Stimulated activated naive CD4-positive, alpha-beta T cell (primary cell): ENCODE measurements around the gene SYTL3.
"Not testable (repeated sequence)": the region's sequence is repeated elsewhere in the genome, so short reads cannot be mapped to it uniquely, and the experiment has no call there.

Experiments
- DNase-seq, 6 experiments: peaks; one replicate each; lab custom pipeline; 2025; lab: John Stamatoyannopoulos, UW

The SYTL3 gene

DNA sequence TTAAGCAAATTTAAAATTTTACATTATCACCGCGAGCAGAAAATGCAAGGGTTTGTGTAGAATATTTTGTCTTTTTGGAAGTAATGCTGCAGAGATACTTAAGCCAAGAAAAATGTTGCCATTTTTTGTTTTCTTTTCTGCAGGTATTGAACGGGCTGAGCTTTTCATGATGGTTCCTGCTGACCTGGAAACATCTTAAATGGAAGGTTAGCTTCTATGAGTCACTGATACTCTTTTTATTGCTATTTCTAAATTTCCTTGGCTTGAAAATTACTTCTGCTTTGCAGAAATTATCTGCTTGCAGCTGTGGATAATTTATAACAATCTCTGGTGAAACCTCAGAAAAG, 12.7 kb downstream of the SYTL3 start:
- no peak for DNase-seq

DNA sequence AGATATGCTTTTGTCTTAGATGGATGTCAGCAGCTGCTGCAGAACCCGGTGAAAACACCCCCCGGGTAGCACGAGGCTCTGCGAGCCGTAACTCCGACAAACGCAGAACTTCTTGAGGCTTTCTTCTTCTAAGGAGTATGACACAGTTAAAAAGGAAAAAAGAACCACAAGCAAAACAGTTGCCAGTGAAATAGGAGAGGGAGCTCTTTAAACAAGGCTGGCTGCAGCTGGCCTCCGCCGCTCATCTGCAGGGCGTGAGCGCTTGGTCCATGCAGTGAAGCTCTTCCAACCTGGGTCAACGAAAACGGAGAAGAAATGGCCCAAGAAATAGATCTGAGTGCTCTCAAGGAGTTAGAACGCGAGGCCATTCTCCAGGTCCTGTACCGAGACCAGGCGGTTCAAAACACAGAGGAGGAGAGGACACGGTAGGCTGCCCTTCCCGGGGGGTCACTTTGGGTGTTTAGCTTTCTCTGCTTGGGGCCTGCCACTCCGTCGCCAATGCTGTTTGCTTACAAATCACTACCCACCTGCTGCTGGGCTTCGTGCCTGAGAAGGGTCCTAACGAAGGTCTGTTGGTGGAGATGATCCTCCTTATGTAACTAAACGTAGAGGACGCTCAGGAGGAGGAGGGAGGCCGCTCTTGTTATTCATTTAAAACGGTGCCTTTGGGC, 13.2 kb downstream of the SYTL3 start:
- DNase-seq, result peak in 4 of 6 experiments; percentile 16 to 71 (median 68)

GRCh38 chr6:158663625-158664165, 13.8 kb downstream of the SYTL3 start:
- peak in 1 of 6 experiments; percentile 41 for DNase-seq

GRCh38 chr6:158665332-158665731, 15.5 kb downstream of the SYTL3 start:
- no peak for DNase-seq

GRCh38 chr6:158666628-158667359, 16.9 kb downstream of the SYTL3 start:
- no peak for DNase-seq

DNA sequence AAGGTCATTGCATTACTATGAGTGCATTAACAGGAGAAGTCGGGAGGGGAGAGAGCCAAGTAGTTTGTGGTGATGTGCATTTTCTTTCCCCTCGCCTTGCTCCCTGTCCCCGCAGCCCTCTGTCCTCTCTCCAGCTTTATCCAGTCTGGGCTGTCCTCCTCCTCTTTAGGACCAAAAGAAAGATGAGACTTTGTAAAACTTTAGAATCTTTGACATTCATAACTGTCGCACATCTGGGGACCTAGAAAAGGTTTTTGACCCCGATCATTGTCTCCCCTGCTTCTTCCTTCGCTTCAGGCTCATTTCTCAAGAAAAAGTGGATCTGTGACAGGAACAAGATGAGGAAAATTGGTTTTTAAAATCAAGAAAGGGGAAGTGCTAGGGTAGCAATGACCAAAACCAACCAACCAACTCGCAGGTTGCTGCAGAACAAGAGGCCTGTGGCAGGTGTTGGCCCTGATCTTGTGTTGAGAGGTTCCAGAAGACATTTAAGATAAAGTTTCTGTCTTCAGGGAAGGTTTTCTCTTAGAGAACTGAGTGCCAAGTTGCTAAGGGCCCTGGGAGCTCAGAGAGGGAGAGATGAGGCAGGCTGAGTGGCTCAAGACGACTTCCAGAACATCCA, 17.6 kb downstream of the SYTL3 start:
- DNase-seq, result no peak

DNA sequence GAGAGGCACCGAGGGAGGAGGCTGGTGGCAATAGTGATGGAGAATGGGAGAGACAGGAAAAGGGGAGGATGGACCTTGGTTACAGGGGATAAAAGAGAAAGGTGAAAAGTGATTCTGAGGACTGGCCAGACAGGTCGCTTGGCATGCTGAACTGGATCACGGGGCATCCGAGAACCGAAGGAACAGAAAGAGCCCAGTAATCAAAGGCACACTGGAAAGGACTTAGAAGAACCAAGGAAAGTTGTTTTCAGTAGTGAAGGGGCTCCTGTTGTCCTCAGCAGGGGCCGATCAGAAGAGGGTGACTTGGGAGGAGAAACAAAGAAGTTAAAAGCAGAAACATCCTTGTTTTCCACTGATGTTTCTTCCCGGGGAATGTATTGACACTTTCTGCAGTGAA, 18.9 kb downstream of the SYTL3 start:
- no peak for DNase-seq

GRCh38 chr6:158669145-158670035, 19.5 kb downstream of the SYTL3 start:
- DNase-seq, result no peak

- not testable (repeated sequence) for DNase-seq
These were observed 22.3 kb downstream of the SYTL3 start for GRCh38 chr6:158672119-158672518.

GRCh38 chr6:158672726-158673125, 22.9 kb downstream of the SYTL3 start:
- DNase-seq, result no peak

GRCh38 chr6:158674342-158675131, 24.7 kb downstream of the SYTL3 start:
- DNase-seq, result no peak

DNA sequence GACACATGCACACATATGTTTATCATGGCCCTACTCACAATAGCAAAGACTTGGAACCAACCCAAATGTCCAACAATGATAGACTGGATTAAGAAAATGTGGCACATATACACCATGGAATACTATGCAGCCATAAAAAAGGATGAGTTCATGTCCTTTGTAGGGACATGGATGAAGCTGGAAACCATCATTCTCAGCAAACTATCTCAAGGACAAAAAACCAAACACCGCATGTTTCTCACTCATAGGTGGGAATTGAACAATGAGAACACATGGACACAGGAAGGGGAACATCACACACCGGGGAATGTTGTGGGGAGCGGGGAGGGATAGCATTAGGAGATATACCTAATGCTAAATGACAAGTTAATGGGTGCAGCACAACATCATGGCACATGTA, 27.2 kb downstream of the SYTL3 start:
- DNase-seq, result not testable (repeated sequence)

DNA sequence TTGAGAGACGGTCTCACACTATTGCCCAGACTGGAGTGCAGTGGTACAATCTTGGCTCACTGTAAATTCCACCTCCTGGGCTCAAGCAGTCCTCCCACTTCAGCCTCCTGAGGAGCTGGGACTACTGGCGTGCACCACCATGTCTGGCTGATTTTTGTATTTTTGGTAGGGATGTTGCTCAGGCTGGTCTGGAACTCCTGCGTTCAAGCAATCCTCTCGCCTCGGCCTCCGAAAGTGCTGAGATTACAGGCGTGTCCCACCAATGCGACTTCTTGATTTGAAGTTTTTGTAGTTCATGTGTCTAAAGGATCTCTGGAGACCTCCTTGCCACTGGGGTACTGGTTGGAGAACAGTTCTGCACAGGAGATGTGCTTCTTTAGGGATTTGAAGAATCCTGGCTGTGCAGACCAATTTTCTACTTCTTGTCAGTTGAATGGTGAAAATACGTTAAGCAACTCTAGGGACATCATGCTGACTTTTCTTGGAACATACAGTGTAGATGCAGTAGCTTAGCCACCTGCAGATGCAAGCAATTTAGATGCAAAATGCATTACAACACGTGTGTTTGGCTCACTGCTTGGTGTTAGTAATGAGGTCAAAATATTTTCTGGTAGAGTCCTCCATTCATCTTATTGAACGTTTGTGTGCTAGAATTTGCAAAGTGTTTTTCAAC, 28.2 kb downstream of the SYTL3 start:
- no peak for DNase-seq

- DNase-seq, result no peak
These were observed 30.2 kb downstream of the SYTL3 start for GRCh38 chr6:158680015-158680414.

GRCh38 chr6:158680481-158680880, 30.6 kb downstream of the SYTL3 start:
- no peak for DNase-seq

DNA sequence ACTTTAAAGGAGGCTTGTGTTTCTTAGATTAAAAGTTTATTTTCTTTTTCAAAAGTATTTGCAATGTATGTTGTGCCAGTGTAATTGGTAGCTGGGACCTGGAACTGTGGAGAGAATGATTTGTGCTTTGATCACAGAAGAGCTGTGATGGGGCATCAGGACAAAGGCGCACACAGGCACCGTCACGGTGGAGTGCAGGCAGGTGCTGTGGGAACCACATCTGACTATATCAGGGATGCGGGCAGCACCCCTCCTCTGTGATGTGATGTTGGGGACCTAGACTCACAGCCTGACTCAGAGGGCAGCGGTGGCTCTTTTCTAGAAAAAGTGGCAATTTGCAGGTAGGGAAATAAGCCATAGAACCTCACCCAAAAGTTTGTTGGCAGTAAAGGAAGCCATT, 34.5 kb downstream of the SYTL3 start:
- DNase-seq, result peak in 3 of 6 experiments; percentile 14 to 15 (median 14)

- peak in 3 of 6 experiments; percentile 9 to 26 (median 25) for DNase-seq
These were observed 35.0 kb downstream of the SYTL3 start for GRCh38 chr6:158684745-158685324.

DNA sequence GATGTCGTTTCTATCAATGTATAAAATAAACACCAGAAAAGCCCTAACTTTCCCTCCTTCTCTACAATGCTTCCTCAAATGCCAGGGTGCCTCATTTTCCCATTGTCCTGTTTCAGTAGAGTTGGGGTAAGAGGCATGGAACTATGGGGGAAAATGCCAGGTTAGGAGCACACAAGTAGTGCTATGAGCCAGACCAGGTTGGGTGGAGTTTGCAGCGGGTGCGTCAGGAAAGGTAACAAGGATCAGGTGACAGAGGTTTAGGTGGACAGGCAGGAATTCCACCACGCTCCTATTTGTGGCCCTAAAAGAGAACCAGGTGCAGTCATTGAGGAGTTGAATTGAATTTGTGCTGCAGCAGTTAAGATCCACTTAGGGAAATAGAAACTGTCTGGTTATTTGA, 36.5 kb downstream of the SYTL3 start:
- no peak for DNase-seq

DNA sequence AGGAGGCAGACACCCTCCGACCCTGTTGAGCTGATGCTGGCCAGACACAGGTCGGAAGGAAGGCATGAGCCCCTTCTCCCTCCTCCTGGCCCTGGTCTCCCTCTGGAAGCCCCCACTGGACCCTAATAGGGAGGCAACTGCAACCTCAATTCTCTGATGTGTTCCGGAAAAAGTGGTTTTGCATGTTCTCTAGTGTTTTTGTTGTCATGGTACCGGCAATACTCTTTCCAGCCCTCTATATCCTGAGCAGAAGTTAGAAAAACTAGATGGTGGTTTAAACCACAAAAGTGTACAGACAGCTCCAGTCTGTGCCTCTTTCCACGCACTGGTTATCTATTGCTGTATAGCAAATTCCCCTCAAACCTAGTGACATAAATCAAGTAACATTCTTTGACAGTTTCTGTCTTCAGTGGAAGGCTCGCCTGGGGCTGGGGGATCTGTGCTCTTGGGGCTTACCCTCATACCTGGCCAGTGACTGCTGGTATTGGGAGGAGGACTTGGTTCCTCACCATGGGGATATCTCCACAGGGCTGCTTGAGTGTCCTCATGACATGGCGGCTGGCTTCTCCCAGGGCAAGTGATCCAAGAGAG, 37.0 kb downstream of the SYTL3 start:
- DNase-seq, result peak; percentile 42 to 91 (median 67)

DNA sequence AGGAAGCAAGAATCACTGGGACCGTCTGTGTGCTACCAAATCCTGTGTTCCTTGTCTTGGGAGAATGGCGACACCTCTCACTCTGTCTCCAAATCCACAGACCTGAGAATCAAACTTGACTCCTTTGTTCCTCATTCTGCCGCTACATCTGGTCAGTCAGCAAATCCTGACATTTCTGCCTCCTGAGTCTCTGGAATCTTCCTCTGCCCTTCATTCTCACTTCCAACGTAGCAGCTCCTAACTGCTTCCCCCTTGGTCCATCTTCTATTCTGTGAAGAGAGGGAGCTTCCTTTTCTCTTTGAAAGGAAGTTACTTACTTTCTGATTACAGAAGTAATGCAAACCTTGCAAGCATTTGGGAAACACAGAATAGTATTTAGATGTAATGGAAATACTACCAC, 37.7 kb downstream of the SYTL3 start:
- DNase-seq, result no peak
